ENCODE results near the gene SOX10.

Gene SOX10

GRCh38 chr22:37931893-37932389, 52.4 kb downstream of the SOX10 start:
- no peak overlapping the region for H3K27ac ChIP-seq (ENCODE audit: low read depth, low read length)

GRCh38 chr22:37930952-37931440, 53.4 kb downstream of the SOX10 start:
- Histone ChIP-seq H3K27ac (ENCODE audit: low read depth, low read length) (no peak overlapping the region), H3K9me3 (ENCODE audit: control insufficient read depth in 1 of 2, low read length in 2 of 2) (no peaks in the 10 kb centered on the region), H3K4me1 (ENCODE audit: control insufficient read depth in 1 of 2, insufficient read depth in 2 of 2, low read length in 2 of 2) (peaks cover 23 to 28% of the 10 kb centered on the region in 2 donors), H3K4me3 (ENCODE audit: low read depth in 1 of 2, low read length in 2 of 2) (no peak overlapping the region), H3K36me3 (ENCODE audit: control insufficient read depth in 1 of 2, insufficient read depth in 2 of 2, low read length in 2 of 2) (peaks cover 14 to 55% of the 10 kb centered on the region in 2 donors), H3K27me3 (ENCODE audit: control insufficient read depth in 1 of 2, insufficient read depth in 2 of 2, low read length in 2 of 2) (no peaks in the 10 kb centered on the region), H3K9ac (ENCODE audit: low read depth in 1 of 2, low read length in 2 of 2) (no peak overlapping the region)

More at GRCh38 chr22:37931893-37932389, 52.4 kb downstream of the SOX10 start:
- Histone ChIP-seq H3K36me3 (ENCODE audit: control insufficient read depth in 1 of 2, insufficient read depth in 2 of 2, low read length in 2 of 2) (peaks cover 7 to 45% of the 10 kb centered on the region in 2 donors), H3K9me3 (ENCODE audit: control insufficient read depth in 1 of 2, low read length in 2 of 2) (no peaks in the 10 kb centered on the region), H3K9ac (ENCODE audit: low read depth in 1 of 2, low read length in 2 of 2) (no peak overlapping the region), H3K27me3 (ENCODE audit: control insufficient read depth in 1 of 2, insufficient read depth in 2 of 2, low read length in 2 of 2) (no peaks in the 10 kb centered on the region), H3K4me3 (ENCODE audit: low read depth in 1 of 2, low read length in 2 of 2) (no peak overlapping the region), H3K4me1 (ENCODE audit: control insufficient read depth in 1 of 2, insufficient read depth in 2 of 2, low read length in 2 of 2) (peaks cover 23 to 28% of the 10 kb centered on the region in 2 donors)

GRCh38 chr22:37930270-37930951, 53.9 kb downstream of the SOX10 start:
- Histone ChIP-seq H3K9me3 (ENCODE audit: control insufficient read depth in 1 of 2, low read length in 2 of 2) (no peaks in the 10 kb centered on the region), H3K9ac (ENCODE audit: low read depth in 1 of 2, low read length in 2 of 2) (no peak overlapping the region), H3K27me3 (ENCODE audit: control insufficient read depth in 1 of 2, insufficient read depth in 2 of 2, low read length in 2 of 2) (no peaks in the 10 kb centered on the region), H3K27ac (ENCODE audit: low read depth, low read length) (no peak overlapping the region), H3K36me3 (ENCODE audit: control insufficient read depth in 1 of 2, insufficient read depth in 2 of 2, low read length in 2 of 2) (peaks cover 19 to 60% of the 10 kb centered on the region in 2 donors), H3K4me1 (ENCODE audit: control insufficient read depth in 1 of 2, insufficient read depth in 2 of 2, low read length in 2 of 2) (peaks cover 23 to 29% of the 10 kb centered on the region in 2 donors), H3K4me3 (ENCODE audit: low read depth in 1 of 2, low read length in 2 of 2) (no peak overlapping the region)

GRCh38 chr22:37929390-37929789, 55.0 kb downstream of the SOX10 start:
- Histone ChIP-seq H3K4me1 (ENCODE audit: control insufficient read depth in 1 of 2, insufficient read depth in 2 of 2, low read length in 2 of 2) (peaks cover 34 to 39% of the 10 kb centered on the region in 2 donors), H3K27me3 (ENCODE audit: control insufficient read depth in 1 of 2, insufficient read depth in 2 of 2, low read length in 2 of 2) (no peaks in the 10 kb centered on the region), H3K9me3 (ENCODE audit: control insufficient read depth in 1 of 2, low read length in 2 of 2) (no peaks in the 10 kb centered on the region), H3K9ac (ENCODE audit: low read depth in 1 of 2, low read length in 2 of 2) (no peak overlapping the region), H3K27ac (ENCODE audit: low read depth, low read length) (no peak overlapping the region), H3K36me3 (ENCODE audit: control insufficient read depth in 1 of 2, insufficient read depth in 2 of 2, low read length in 2 of 2) (peaks cover 19 to 66% of the 10 kb centered on the region in 2 donors), H3K4me3 (ENCODE audit: low read depth in 1 of 2, low read length in 2 of 2) (no peak overlapping the region)

- Histone ChIP-seq H3K27me3 (ENCODE audit: control insufficient read depth in 1 of 2, insufficient read depth in 2 of 2, low read length in 2 of 2) (no peaks in the 10 kb centered on the region), H3K4me3 (ENCODE audit: low read depth in 1 of 2, low read length in 2 of 2) (no peak overlapping the region), H3K36me3 (ENCODE audit: control insufficient read depth in 1 of 2, insufficient read depth in 2 of 2, low read length in 2 of 2) (peaks cover 19 to 63% of the 10 kb centered on the region in 2 donors), H3K9me3 (ENCODE audit: control insufficient read depth in 1 of 2, low read length in 2 of 2) (no peaks in the 10 kb centered on the region), H3K27ac (ENCODE audit: low read depth, low read length) (no peak overlapping the region), H3K4me1 (ENCODE audit: control insufficient read depth in 1 of 2, insufficient read depth in 2 of 2, low read length in 2 of 2) (peaks cover 25 to 31% of the 10 kb centered on the region in 2 donors), H3K9ac (ENCODE audit: low read depth in 1 of 2, low read length in 2 of 2) (no peak overlapping the region)
These were observed 56.8 kb downstream of the SOX10 start for GRCh38 chr22:37927637-37927936.

- Histone ChIP-seq H3K9ac (ENCODE audit: low read depth in 1 of 2, low read length in 2 of 2) (no peak overlapping the region), H3K36me3 (ENCODE audit: control insufficient read depth in 1 of 2, insufficient read depth in 2 of 2, low read length in 2 of 2) (peaks cover 19 to 58% of the 10 kb centered on the region in 2 donors), H3K27ac (ENCODE audit: low read depth, low read length) (no peak overlapping the region), H3K4me3 (ENCODE audit: low read depth in 1 of 2, low read length in 2 of 2) (no peak overlapping the region), H3K9me3 (ENCODE audit: control insufficient read depth in 1 of 2, low read length in 2 of 2) (no peaks in the 10 kb centered on the region), H3K27me3 (ENCODE audit: control insufficient read depth in 1 of 2, insufficient read depth in 2 of 2, low read length in 2 of 2) (no peaks in the 10 kb centered on the region), H3K4me1 (ENCODE audit: control insufficient read depth in 1 of 2, insufficient read depth in 2 of 2, low read length in 2 of 2) (peaks cover 20 to 25% of the 10 kb centered on the region in 2 donors)
These were observed 57.4 kb downstream of the SOX10 start for GRCh38 chr22:37926771-37927636.

- H3K4me1 ChIP-seq (ENCODE audit: control insufficient read depth in 1 of 2, insufficient read depth in 2 of 2, low read length in 2 of 2): peaks cover 19 to 20% of the 10 kb centered on the region in 2 donors
- no peak overlapping the region for H3K27ac ChIP-seq (ENCODE audit: low read depth, low read length)
- peaks cover 19 to 52% of the 10 kb centered on the region in 2 donors for H3K36me3 ChIP-seq (ENCODE audit: control insufficient read depth in 1 of 2, insufficient read depth in 2 of 2, low read length in 2 of 2)
- no peak overlapping the region for H3K9ac ChIP-seq (ENCODE audit: low read depth in 1 of 2, low read length in 2 of 2)
- no peaks in the 10 kb centered on the region for H3K27me3 ChIP-seq (ENCODE audit: control insufficient read depth in 1 of 2, insufficient read depth in 2 of 2, low read length in 2 of 2)
- H3K4me3 ChIP-seq (ENCODE audit: low read depth in 1 of 2, low read length in 2 of 2): no peak overlapping the region
- no peaks in the 10 kb centered on the region for H3K9me3 ChIP-seq (ENCODE audit: control insufficient read depth in 1 of 2, low read length in 2 of 2)
These were observed 58.0 kb downstream of the SOX10 start for GRCh38 chr22:37926358-37926757.

- Histone ChIP-seq H3K4me3 (ENCODE audit: low read depth in 1 of 2, low read length in 2 of 2) (no peak overlapping the region), H3K27ac (ENCODE audit: low read depth, low read length) (no peak overlapping the region), H3K36me3 (ENCODE audit: control insufficient read depth in 1 of 2, insufficient read depth in 2 of 2, low read length in 2 of 2) (peaks cover 19 to 48% of the 10 kb centered on the region in 2 donors)
These were observed 58.6 kb downstream of the SOX10 start for GRCh38 chr22:37925767-37926166.

GRCh38 chr22:37925330-37925729, 59.0 kb downstream of the SOX10 start:
- no peak overlapping the region for H3K27ac ChIP-seq (ENCODE audit: low read depth, low read length)
- H3K4me1 ChIP-seq (ENCODE audit: control insufficient read depth in 1 of 2, insufficient read depth in 2 of 2, low read length in 2 of 2): peaks cover 19 to 20% of the 10 kb centered on the region in 2 donors

More at GRCh38 chr22:37925767-37926166, 58.6 kb downstream of the SOX10 start:
- no peaks in the 10 kb centered on the region for H3K9me3 ChIP-seq (ENCODE audit: control insufficient read depth in 1 of 2, low read length in 2 of 2)
- no peaks in the 10 kb centered on the region for H3K27me3 ChIP-seq (ENCODE audit: control insufficient read depth in 1 of 2, insufficient read depth in 2 of 2, low read length in 2 of 2)
- peaks cover 19 to 20% of the 10 kb centered on the region in 2 donors for H3K4me1 ChIP-seq (ENCODE audit: control insufficient read depth in 1 of 2, insufficient read depth in 2 of 2, low read length in 2 of 2)
- H3K9ac ChIP-seq (ENCODE audit: low read depth in 1 of 2, low read length in 2 of 2): no peak overlapping the region

More at GRCh38 chr22:37925330-37925729, 59.0 kb downstream of the SOX10 start:
- no peak overlapping the region for H3K4me3 ChIP-seq (ENCODE audit: low read depth in 1 of 2, low read length in 2 of 2)
- no peak overlapping the region for H3K9ac ChIP-seq (ENCODE audit: low read depth in 1 of 2, low read length in 2 of 2)
- no peaks in the 10 kb centered on the region for H3K27me3 ChIP-seq (ENCODE audit: control insufficient read depth in 1 of 2, insufficient read depth in 2 of 2, low read length in 2 of 2)
- H3K36me3 ChIP-seq (ENCODE audit: control insufficient read depth in 1 of 2, insufficient read depth in 2 of 2, low read length in 2 of 2): peaks cover 19 to 48% of the 10 kb centered on the region in 2 donors
- no peaks in the 10 kb centered on the region for H3K9me3 ChIP-seq (ENCODE audit: control insufficient read depth in 1 of 2, low read length in 2 of 2)

Measured in duodenal mucosa (tissue), 2 donors.